HG03103 (cell line): ENCODE measurements around the gene HECW1.
"Not testable (repeated sequence)": the region's sequence is repeated elsewhere in the genome, so short reads cannot be mapped to it uniquely, and the experiment has no call there.

Source experiments
- ATAC-seq: cut with Tn5 transposase; IDR thresholded peaks from one replicate; pipeline ENCODE4 v1.9.1; 2021; ENCODE audit warnings: low read depth; ENCODE audit not compliant: unreplicated experiment

HECW1 gene

GRCh38 chr7:43460733-43461348 lies 348.4 kb downstream of the HECW1 start:
- no peak for ATAC-seq

DNA sequence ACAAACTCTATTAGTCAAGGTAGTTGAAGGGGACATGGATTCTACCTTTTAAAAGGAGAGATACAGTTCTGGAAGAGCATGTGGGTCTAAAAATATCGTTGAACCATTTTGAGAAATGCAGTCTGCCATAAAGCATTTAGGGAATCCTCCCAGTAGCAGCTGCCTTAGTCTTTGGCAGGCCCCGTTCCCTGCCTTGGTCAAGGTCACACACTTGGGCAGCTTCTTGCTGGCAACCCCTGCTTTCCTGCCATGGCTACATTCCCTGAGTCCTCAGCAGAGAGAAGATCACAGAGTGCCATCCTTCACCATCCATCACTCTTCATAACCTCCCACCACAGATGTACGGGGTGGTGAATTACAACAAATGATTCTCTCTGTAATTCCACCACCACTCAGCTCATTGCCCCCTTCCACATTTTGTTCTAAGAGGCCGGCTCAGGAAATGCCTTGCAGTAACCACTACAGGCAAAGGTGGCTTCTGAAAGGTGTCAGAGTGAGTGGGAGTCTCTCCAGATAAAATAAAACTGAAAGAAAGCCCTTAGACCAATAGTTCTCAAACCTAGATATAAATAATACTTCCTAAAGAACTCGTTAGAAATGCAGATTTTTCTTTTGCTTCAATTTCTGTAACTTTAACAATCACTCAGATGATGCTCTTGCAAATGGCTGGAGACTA lies 349.0 kb downstream of the HECW1 start:
- ATAC-seq: no peak

- ATAC-seq: no peak
These were observed 350.4 kb downstream of the HECW1 start for GRCh38 chr7:43462836-43463235.

DNA sequence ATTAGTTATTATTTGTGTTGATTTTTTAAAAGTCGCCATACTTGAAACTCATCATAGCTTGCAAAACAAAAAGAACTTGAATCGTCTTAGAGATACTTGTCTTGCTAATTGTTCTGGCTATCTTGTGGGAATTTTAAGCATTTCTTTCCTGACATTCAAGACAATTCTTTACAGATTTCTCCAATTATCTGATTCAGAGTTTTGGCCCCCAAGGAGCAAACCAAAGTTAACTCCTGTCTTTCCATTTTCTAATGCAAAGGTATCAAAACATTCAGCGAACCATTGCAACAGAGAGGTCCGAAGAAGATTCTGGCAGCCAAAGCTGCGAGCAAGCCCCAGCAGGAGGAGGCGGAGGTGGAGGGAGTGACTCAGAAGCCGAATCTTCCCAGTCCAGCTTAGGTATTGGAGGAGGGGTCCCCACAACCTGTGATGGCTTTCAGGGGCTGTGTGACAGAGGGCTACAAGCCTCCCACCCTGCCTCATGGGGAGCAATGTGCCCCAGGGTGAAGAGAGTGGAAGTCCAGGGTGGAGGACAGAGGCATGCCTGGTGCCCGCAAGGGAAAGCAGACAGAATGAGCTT lies 351.0 kb downstream of the HECW1 start:
- ATAC-seq: no peak

- no peak for ATAC-seq
These were observed 353.4 kb downstream of the HECW1 start for GRCh38 chr7:43465581-43466554.

- no peak for ATAC-seq
These were observed 355.0 kb downstream of the HECW1 start for GRCh38 chr7:43467406-43467805.

- ATAC-seq: no peak
These were observed 355.4 kb downstream of the HECW1 start for GRCh38 chr7:43467846-43468245.

GRCh38 chr7:43469051-43469450 lies 356.6 kb downstream of the HECW1 start:
- ATAC-seq: no peak

DNA sequence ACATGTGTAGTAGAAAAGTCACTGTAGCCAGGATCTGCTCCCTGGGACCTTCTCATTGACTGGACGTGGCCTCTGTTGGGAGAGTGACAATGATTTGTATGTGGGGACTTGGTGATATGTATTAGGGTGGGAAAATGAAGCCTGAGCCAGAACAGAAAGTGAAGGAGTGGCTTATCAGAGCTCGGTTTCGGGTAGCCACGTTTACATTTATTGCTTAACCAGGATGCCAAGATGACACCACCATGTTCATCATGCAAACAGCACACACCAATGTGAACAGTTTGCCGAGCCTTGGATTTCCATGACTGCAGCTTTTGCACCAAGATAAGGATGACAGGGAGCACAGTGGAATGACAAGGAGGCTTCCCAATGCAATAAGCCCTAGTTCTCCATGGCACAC lies 357.7 kb downstream of the HECW1 start:
- ATAC-seq: no peak

- ATAC-seq: no peak
These were observed 363.5 kb downstream of the HECW1 start for GRCh38 chr7:43475983-43476382.

DNA sequence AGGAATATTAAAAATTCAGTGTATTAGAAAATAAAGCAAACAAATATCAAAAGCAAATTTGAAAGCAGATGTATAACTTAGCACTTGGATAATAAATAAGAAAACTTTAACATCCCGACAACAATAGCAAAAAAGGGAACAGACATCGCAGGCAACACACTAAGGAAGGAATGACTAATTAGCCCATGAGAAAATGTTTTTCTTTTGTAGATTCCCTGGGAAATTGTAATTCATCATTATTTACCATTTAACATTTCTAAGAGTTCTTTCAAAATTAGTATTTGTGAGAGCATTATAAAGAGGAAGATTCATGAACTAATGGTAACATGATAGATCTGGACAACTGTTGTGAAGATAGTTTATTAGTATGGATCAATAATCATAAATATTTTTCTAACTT lies 364.4 kb downstream of the HECW1 start:
- no peak for ATAC-seq

- no peak for ATAC-seq
These were observed 366.6 kb downstream of the HECW1 start for GRCh38 chr7:43479042-43479441.

GRCh38 chr7:43479543-43479942 lies 367.1 kb downstream of the HECW1 start:
- ATAC-seq: no peak

DNA sequence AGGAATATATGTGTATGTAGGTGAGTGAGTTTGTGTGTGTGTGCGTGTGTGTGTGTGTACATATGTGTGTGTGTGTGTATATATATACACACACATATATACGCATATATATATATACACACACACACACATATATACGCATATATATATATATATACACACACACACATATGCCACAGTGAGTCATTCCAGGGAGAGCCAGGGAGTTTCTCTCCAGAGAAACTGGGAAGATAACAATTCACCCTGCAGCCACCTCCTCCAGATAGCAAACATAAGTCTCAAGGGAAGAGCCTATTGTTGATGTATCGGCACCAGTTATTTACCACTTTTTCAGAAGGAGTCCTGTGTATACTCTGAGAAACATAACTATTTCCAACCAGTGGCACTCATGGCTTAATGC lies 368.1 kb downstream of the HECW1 start:
- ATAC-seq: no peak

GRCh38 chr7:43481902-43482678 lies 369.6 kb downstream of the HECW1 start:
- ATAC-seq: no peak

- ATAC-seq: no peak
These were observed 370.3 kb downstream of the HECW1 start for GRCh38 chr7:43482679-43483252.

DNA sequence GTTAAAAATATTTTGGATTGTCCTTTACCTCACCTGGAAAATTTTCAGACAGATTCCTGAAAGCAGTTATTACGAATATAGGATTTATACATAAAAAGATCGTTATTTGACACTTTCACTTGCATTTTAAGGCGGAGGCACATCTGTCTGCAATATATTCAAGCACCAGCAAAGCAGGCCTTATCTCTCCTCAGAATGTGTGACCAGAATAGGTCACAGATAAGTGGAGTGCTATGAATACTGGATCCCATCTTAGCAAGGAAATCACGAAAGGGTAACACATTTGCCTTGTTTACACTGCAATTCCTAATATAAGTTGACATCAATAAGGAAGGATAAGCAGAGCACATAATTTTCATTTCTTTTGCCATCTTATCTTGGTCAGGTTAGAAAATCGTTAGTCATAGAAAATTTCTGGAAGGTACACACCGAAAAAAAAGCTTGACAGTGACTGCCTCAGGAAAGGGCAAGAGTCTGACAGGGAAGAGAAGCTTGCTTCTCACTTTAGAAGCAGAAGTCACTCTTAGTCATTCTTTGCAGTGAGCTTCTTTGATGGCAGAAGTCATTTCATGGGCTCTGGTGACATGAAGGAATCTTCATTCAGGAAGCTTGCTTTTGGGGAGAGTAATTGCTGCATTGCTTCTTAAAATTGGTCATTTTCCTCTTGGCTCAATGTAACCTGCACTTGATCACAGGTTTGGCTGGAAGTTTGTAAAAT lies 372.4 kb downstream of the HECW1 start:
- ATAC-seq: no peak

- ATAC-seq: no peak
These were observed 373.1 kb downstream of the HECW1 start for GRCh38 chr7:43485580-43485979.

DNA sequence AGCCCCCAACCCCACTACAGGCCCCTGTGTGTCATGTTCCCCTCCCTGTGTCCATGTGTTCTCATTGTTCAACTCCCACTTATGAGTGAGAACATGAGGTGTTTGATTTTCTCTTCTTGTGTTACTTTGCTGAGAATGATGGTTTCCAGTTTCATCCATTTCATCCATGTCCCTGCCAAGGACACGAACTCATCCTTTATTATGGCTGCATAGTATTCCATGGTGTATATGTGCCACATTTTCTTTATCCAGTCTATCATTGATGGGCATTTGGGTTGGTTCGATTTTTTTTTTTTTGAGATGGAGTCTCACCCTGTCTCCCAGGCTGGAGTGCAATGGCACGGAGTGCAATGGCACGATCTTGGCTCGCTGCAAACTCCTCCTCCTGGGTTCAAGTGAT lies 373.6 kb downstream of the HECW1 start:
- ATAC-seq: not testable (repeated sequence)
